A673 (cell line): ENCODE results near the gene TMEM63A. TPM values are rescaled to one million over a fixed set of nuclear protein-coding genes. Genes with fewer than 3 reads are reported as not detected.
"Not testable (repeated sequence)": the region's sequence is repeated elsewhere in the genome, so short reads cannot be mapped to it uniquely, and the experiment has no call there.

Experiments used
- BruUV-seq: library from RNA; stranded (reverse); fragments of 400-500 nt; replicated peaks from 2 replicates; lab custom pipeline; 2021; lab: Mats Ljungman, UMichigan
- CTCF ChIA-PET: fragments of 300-600 bp; sonication (Branson Sonifier 250); formaldehyde crosslinking; loops from one replicate; lab custom pipeline; 2022; ENCODE audit warnings: antibody characterized with exemption; lab: Charles Lee
- POLR2A ChIA-PET: fragments of 300-600 bp; sonication (Branson Sonifier 250); formaldehyde crosslinking; loops from one replicate; lab custom pipeline; 2022; ENCODE audit warnings: antibody characterized with exemption; ENCODE audit not compliant: low non-redundant PET; lab: Charles Lee
- DNase-seq: peaks from one replicate; pipeline ENCODE4 v3.0.0-alpha.2; 2015; ENCODE audit warnings: low spot score
- H3K27ac ChIP-seq: fragments of 200-600 bp; sonication (generic); 2 replicates; pipeline ENCODE4 v1.5.1; 2016; ENCODE audit warnings: mixed run types, low read depth, mild to moderate bottlenecking, mixed read lengths, antibody characterized with exemption, low read length; ENCODE audit not compliant: poor library complexity, severe bottlenecking
- H3K27me3 ChIP-seq: fragments of 200-600 bp; sonication (generic); replicated peaks from 2 replicates; pipeline ENCODE4 v1.6.1; 2017; ENCODE audit warnings: mixed run types, low read depth, mild to moderate bottlenecking, mixed read lengths, antibody characterized with exemption, low read length; ENCODE audit not compliant: insufficient read depth, poor library complexity
- H3K36me3 ChIP-seq: fragments of 200-600 bp; sonication (generic); 2 replicates; pipeline ENCODE4 v1.6.1; 2016; ENCODE audit warnings: mixed run types, mild to moderate bottlenecking, mixed read lengths, antibody characterized with exemption, low read length; ENCODE audit not compliant: insufficient read depth, poor library complexity, severe bottlenecking
- H3K4me1 ChIP-seq: fragments of 200-600 bp; sonication (generic); 2 replicates; pipeline ENCODE4 v1.6.1; 2017; ENCODE audit warnings: mixed run types, mild to moderate bottlenecking, mixed read lengths, antibody characterized with exemption, low read length; ENCODE audit not compliant: insufficient read depth, poor library complexity, severe bottlenecking
- H3K4me3 ChIP-seq: fragments of 200-600 bp; sonication (generic); 2 replicates; pipeline ENCODE4 v1.5.1; 2016; ENCODE audit warnings: low read depth, mixed run types, mild to moderate bottlenecking, mixed read lengths, low read length; ENCODE audit not compliant: poor library complexity, severe bottlenecking
- H3K9me3 ChIP-seq: fragments of 200-600 bp; sonication (generic); 2 replicates; pipeline ENCODE4 v1.6.1; 2016; ENCODE audit warnings: mixed run types, low read depth, mild to moderate bottlenecking, mixed read lengths, antibody characterized with exemption, low read length; ENCODE audit not compliant: poor library complexity, severe bottlenecking
- CTCF ChIP-seq: fragments of 300-800, 200-600 bp; sonication (generic); conservative IDR thresholded peaks from 2 replicates; pipeline ENCODE4 v1.5.1; 2017; ENCODE audit warnings: low read depth, mild to moderate bottlenecking, antibody characterized with exemption, low read length, moderate library complexity, mixed read lengths
- EZH2 ChIP-seq: fragments of 200-600 bp; sonication (generic); IDR thresholded peaks from 2 replicates; pipeline ENCODE4 v1.6.1; 2017; ENCODE audit warnings: borderline replicate concordance, low read depth, mild to moderate bottlenecking, mixed read lengths, antibody characterized with exemption, low read length; ENCODE audit not compliant: poor library complexity, severe bottlenecking
- intact Hi-C: fragments of 100-400 bp; cut with micrococcal nuclease; formaldehyde crosslinking; loops from one replicate; pipeline ENCODE4 v1.10.0; 2022; ENCODE audit not compliant: unreplicated experiment
- total RNA-seq: library from RNA; stranded (reverse); gene quantifications from 2 replicates; pipeline ENCODE4 v1.2.3, GENCODE V29; 2021

Gene TMEM63A
- total RNA-seq, 1 experiment from 2014 or later: 25.3 TPM

DNA sequence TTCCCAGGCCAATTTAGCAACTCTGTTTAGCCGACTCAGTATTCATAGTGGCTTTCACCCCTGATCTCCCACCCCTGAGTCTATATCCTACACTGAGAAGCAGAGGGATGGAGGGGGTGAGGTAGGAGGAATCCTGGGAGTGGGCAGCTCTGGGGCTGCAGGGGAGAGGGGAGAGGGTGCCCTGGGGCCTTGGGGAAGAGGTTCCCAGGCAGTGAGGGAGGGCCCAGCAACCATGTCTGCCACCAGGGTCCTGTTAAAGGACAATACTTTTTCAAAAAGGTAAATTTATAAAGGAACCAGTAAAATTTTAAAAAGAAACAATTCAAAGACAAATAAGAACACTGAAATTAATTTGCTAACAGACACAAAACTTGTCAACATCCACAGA lies 42.0 kb downstream of the TMEM63A start:
- no peaks in the 10 kb centered on the region for H3K9me3 ChIP-seq
- no peak for DNase-seq
- TF ChIP-seq CTCF: no peak
- ChIA-PET CTCF (no interaction called here), POLR2A (no interaction called here)
- no peaks in the 10 kb centered on the region for H3K36me3 ChIP-seq
- intact Hi-C loops: no loop called here
- no peaks in the 10 kb centered on the region for H3K4me1 ChIP-seq
- no peak overlapping the region for H3K4me3 ChIP-seq
- no peak overlapping the region for H3K27ac ChIP-seq
- no TSS peak for BruUV-seq
- no peaks in the 10 kb centered on the region for H3K27me3 ChIP-seq

- H3K27me3 ChIP-seq: no peaks in the 10 kb centered on the region
- H3K4me1 ChIP-seq: peaks cover 7% of the 10 kb centered on the region
- ChIA-PET POLR2A (no interaction called here), CTCF (interaction anchor here (1.0 kb wide), 1 partner anchor 364 kb away, joined by 3 read pairs; no protein-coding TSS in a partner anchor)
- H3K27ac ChIP-seq: no peak overlapping the region
- DNase-seq: no peak
- no peak overlapping the region for H3K4me3 ChIP-seq
- H3K36me3 ChIP-seq: no peaks in the 10 kb centered on the region
- BruUV-seq: no TSS peak
- H3K9me3 ChIP-seq: no peaks in the 10 kb centered on the region
- intact Hi-C loops: no loop called here
- TF ChIP-seq EZH2 (no peak), CTCF (no peak)
Measured at GRCh38 chr1:225838793-225839192, 43.4 kb downstream of the TMEM63A start.

- intact Hi-C loops, H3K4me1 ChIP-seq, BruUV-seq, H3K9me3 ChIP-seq, H3K27ac ChIP-seq, H3K4me3 ChIP-seq, H3K36me3 ChIP-seq, H3K27me3 ChIP-seq, POLR2A ChIA-PET, CTCF ChIA-PET, DNase-seq: not testable (repeated sequence)
Measured at GRCh38 chr1:225836296-225836695, 45.9 kb downstream of the TMEM63A start.

DNA sequence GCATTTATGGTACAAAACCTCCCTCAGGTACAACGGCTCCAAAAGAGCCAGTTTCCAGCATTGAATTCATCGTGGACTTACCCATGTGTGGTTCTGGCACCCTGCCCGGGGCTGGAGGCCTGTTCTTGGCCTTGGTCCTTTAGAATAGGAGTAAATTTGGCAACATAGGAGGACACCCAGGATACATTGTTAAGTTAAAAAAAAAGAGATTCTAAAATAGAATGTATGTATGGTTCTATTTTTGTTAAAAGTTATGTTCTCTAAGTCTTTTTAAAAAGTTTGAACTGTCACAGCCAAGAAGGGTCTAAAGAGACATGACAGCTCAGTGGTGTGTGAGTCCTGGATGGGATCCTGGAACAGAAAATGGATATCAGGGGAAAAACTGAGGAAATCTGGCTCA lies 46.3 kb downstream of the TMEM63A start:
- CTCF ChIA-PET: interaction anchor here (0.6 kb wide), 1 partner anchor 340 kb away, joined by 3 read pairs; no protein-coding TSS in a partner anchor
- H3K4me3 ChIP-seq: no peak overlapping the region
- peaks cover 7% of the 10 kb centered on the region for H3K4me1 ChIP-seq
- no peaks in the 10 kb centered on the region for H3K27me3 ChIP-seq
- no peaks in the 10 kb centered on the region for H3K9me3 ChIP-seq
- no peak overlapping the region for H3K27ac ChIP-seq
- no peak for DNase-seq
- no TSS peak for BruUV-seq
- intact Hi-C loops: no loop called here
- POLR2A ChIA-PET: no interaction called here
- no peaks in the 10 kb centered on the region for H3K36me3 ChIP-seq
- no peak for TF ChIP-seq EZH2
- TF ChIP-seq CTCF: no peak
